GM12801 (cell line): ENCODE data around the gene FADS2.

Experiments used
- CTCF ChIP-seq: IDR thresholded peaks from one replicate; pipeline ENCODE4 v1.5.1; 2011; ENCODE audit warnings: control low read depth; ENCODE audit not compliant: insufficient read length; ENCODE audit errors: extremely low read depth

FADS2 gene

GRCh38 chr11:61914471-61915171, 86.5 kb downstream of the FADS2 start:
- TF ChIP-seq CTCF, result no peak

- TF ChIP-seq CTCF, result no peak
These were observed 88.7 kb downstream of the FADS2 start for GRCh38 chr11:61916737-61917333.
